Trophoblast cell (in vitro differentiated cells and primary cell): ENCODE measurements around the gene C6orf163.

Source experiments
- DNase-seq, 2 donors: peaks; one replicate each; pipeline ENCODE4 v3.0.0-alpha.2; 2016
- H2AFZ ChIP-seq: 2 replicates; pipeline ENCODE4 v1.6.1; 2013; ENCODE audit warnings: low read length, moderate library complexity, mild to moderate bottlenecking; ENCODE audit not compliant: insufficient read depth, poor library complexity
- H2AK5ac ChIP-seq: 2 replicates; pipeline ENCODE4 v1.6.1; 2013; ENCODE audit warnings: mild to moderate bottlenecking, low read length
- H2BK120ac ChIP-seq: 2 replicates; pipeline ENCODE4 v1.6.1; 2013; ENCODE audit warnings: low read length, mild to moderate bottlenecking, moderate library complexity; ENCODE audit not compliant: insufficient read depth, poor library complexity
- H2BK12ac ChIP-seq: 2 replicates; pipeline ENCODE4 v1.6.1; 2013; ENCODE audit warnings: mild to moderate bottlenecking, low read length, moderate library complexity
- H2BK5ac ChIP-seq: 2 replicates; pipeline ENCODE4 v1.6.1; 2013; ENCODE audit warnings: low read length, low read depth, moderate library complexity, mild to moderate bottlenecking; ENCODE audit not compliant: poor library complexity
- H3K14ac ChIP-seq: 2 replicates; pipeline ENCODE4 v1.6.1; 2013; ENCODE audit warnings: mild to moderate bottlenecking, low read length
- H3K18ac ChIP-seq: 2 replicates; pipeline ENCODE4 v1.6.1; 2013; ENCODE audit warnings: mild to moderate bottlenecking, low read length
- H3K23ac ChIP-seq: 2 replicates; pipeline ENCODE4 v1.6.1; 2013; ENCODE audit warnings: low read length
- H3K27ac ChIP-seq: 2 replicates; pipeline ENCODE4 v1.5.1; 2013; ENCODE audit warnings: low read depth, mild to moderate bottlenecking, inconsistent platforms, low read length, moderate library complexity
- H3K27me3 ChIP-seq: 2 replicates; pipeline ENCODE4 v1.6.1; 2013; ENCODE audit warnings: inconsistent platforms, mild to moderate bottlenecking, low read length, moderate library complexity; ENCODE audit not compliant: insufficient read depth
- H3K36me3 ChIP-seq, 2 experiments: 1 replicate in 1 of 2; 2 replicates in 1 of 2; pipeline ENCODE4 v1.6.1; 2013; ENCODE audit warnings: low read length in 2 of 2, mild to moderate bottlenecking in 2 of 2, moderate library complexity in 1 of 2; ENCODE audit not compliant: insufficient read depth in 2 of 2, control insufficient read depth in 1 of 2
- H3K4ac ChIP-seq: 2 replicates; pipeline ENCODE4 v1.6.1; 2013; ENCODE audit warnings: low read depth, mild to moderate bottlenecking, low read length, moderate library complexity
- H3K4me1 ChIP-seq, 2 experiments: 1 replicate in 1 of 2; 2 replicates in 1 of 2; pipeline ENCODE4 v1.6.1; 2013; ENCODE audit warnings: low read length in 2 of 2, mild to moderate bottlenecking in 2 of 2, moderate library complexity in 1 of 2; ENCODE audit not compliant: insufficient read depth in 2 of 2, control insufficient read depth in 1 of 2
- H3K4me2 ChIP-seq: 2 replicates; pipeline ENCODE4 v1.6.1; 2013; ENCODE audit warnings: inconsistent platforms, mild to moderate bottlenecking, low read length, moderate library complexity
- H3K4me3 ChIP-seq: 2 replicates; pipeline ENCODE4 v1.5.1; 2013; ENCODE audit warnings: mild to moderate bottlenecking, low read depth, low read length, inconsistent platforms
- H3K79me1 ChIP-seq: one replicate; pipeline ENCODE4 v1.6.1; 2013; ENCODE audit warnings: low read length
- H3K79me2 ChIP-seq: 2 replicates; pipeline ENCODE4 v1.6.1; 2013; ENCODE audit warnings: low read length, mild to moderate bottlenecking; ENCODE audit not compliant: control insufficient read depth, insufficient read depth, poor library complexity
- H3K9ac ChIP-seq: 2 replicates; pipeline ENCODE4 v1.6.1; 2013; ENCODE audit warnings: mild to moderate bottlenecking, low read length
- H3K9me3 ChIP-seq: 2 replicates; pipeline ENCODE4 v1.6.1; 2013; ENCODE audit warnings: low read depth, mild to moderate bottlenecking, control low read depth, inconsistent platforms, low read length; ENCODE audit not compliant: insufficient read depth
- H4K12ac ChIP-seq: 2 replicates; pipeline ENCODE4 v1.6.1; 2013; ENCODE audit warnings: low read depth, mild to moderate bottlenecking, low read length, moderate library complexity
- H4K8ac ChIP-seq: 2 replicates; pipeline ENCODE4 v1.6.1; 2013; ENCODE audit warnings: low read depth, mild to moderate bottlenecking, low read length, moderate library complexity
- H4K91ac ChIP-seq: one replicate; pipeline ENCODE4 v1.6.1; 2013; ENCODE audit warnings: low read depth, mild to moderate bottlenecking, low read length, moderate library complexity
- WGBS: extraction: QIAGEN DNeasy Blood & Tissue Kit; methylation state at CpG from one replicate; pipeline ENCODE4 v1.1.7; 2013; ENCODE audit warnings: missing lambda C conversion rate; ENCODE audit not compliant: insufficient read length, insufficient coverage; ENCODE audit errors: extremely low coverage; 5-methylcytosine and 5-hydroxymethylcytosine counted together

C6orf163 gene

GRCh38 chr6:87384449-87384848 is 39.8 kb downstream of the C6orf163 start:
- no peak for DNase-seq
- Histone ChIP-seq H3K4me1 (no peaks in the 10 kb centered on the region), H2AK5ac (no peak overlapping the region), H3K4me2 (no peak overlapping the region), H3K79me1 (no peaks in the 10 kb centered on the region), H2BK12ac (no peak overlapping the region), H3K79me2 (no peaks in the 10 kb centered on the region), H3K14ac (no peak overlapping the region), H3K23ac (no peak overlapping the region), H4K12ac (no peak overlapping the region), H3K4ac (no peak overlapping the region), H4K91ac (no peak overlapping the region), H3K4me3 (no peak overlapping the region), H3K9me3 (no peaks in the 10 kb centered on the region), H3K9ac (no peak overlapping the region), H3K36me3 (peaks cover 0 to 1% of the 10 kb centered on the region in 2 experiments), H2BK120ac (no peak overlapping the region), H3K18ac (no peak overlapping the region), H2BK5ac (no peak overlapping the region), H3K27ac (no peak overlapping the region), H3K27me3 (no peaks in the 10 kb centered on the region), H4K8ac (no peak overlapping the region), H2AFZ (no peak overlapping the region)
- WGBS: no CpG with 5 or more reads among the region's 3 CpGs

GRCh38 chr6:87391334-87391733 is 46.7 kb downstream of the C6orf163 start:
- H3K36me3 ChIP-seq: no peaks in the 10 kb centered on the region
- no CpG with 5 or more reads among the region's 3 CpGs for WGBS

GRCh38 chr6:87393026-87393622 is 48.5 kb downstream of the C6orf163 start:
- no peak overlapping the region for H2AFZ ChIP-seq
- H4K12ac ChIP-seq: no peak overlapping the region
- no peak overlapping the region for H3K27ac ChIP-seq
- DNase-seq: peak; percentile 23 to 82
- no peak overlapping the region for H3K4me3 ChIP-seq
- no peak overlapping the region for H2BK12ac ChIP-seq
- no peak overlapping the region for H2BK5ac ChIP-seq
- H3K4me2 ChIP-seq: no peak overlapping the region
- H3K27me3 ChIP-seq: no peaks in the 10 kb centered on the region
- no peak overlapping the region for H2AK5ac ChIP-seq
- H3K4ac ChIP-seq: no peak overlapping the region
- H3K23ac ChIP-seq: no peak overlapping the region
- no peaks in the 10 kb centered on the region for H3K9me3 ChIP-seq
- no peak overlapping the region for H3K18ac ChIP-seq
- no peak overlapping the region for H3K9ac ChIP-seq
- H4K8ac ChIP-seq: no peak overlapping the region
- H3K4me1 ChIP-seq: no peaks in the 10 kb centered on the region
- no peaks in the 10 kb centered on the region for H3K79me2 ChIP-seq
- H4K91ac ChIP-seq: no peak overlapping the region
- no peaks in the 10 kb centered on the region for H3K79me1 ChIP-seq
- H3K36me3 ChIP-seq: no peaks in the 10 kb centered on the region
- H2BK120ac ChIP-seq: no peak overlapping the region
- WGBS: no CpG with 5 or more reads among the region's 2 CpGs
- H3K14ac ChIP-seq: no peak overlapping the region

More at GRCh38 chr6:87391334-87391733, 46.7 kb downstream of the C6orf163 start:
- H3K4me3 ChIP-seq: no peak overlapping the region
- H3K14ac ChIP-seq: no peak overlapping the region
- no peak overlapping the region for H4K8ac ChIP-seq
- H4K12ac ChIP-seq: no peak overlapping the region
- H3K79me1 ChIP-seq: no peaks in the 10 kb centered on the region
- H3K9ac ChIP-seq: no peak overlapping the region
- H3K4me2 ChIP-seq: no peak overlapping the region
- peak; percentile 25 to 71 for DNase-seq
- no peak overlapping the region for H2BK12ac ChIP-seq
- no peaks in the 10 kb centered on the region for H3K79me2 ChIP-seq
- no peaks in the 10 kb centered on the region for H3K9me3 ChIP-seq
- no peaks in the 10 kb centered on the region for H3K4me1 ChIP-seq
- H3K27me3 ChIP-seq: no peaks in the 10 kb centered on the region
- H3K18ac ChIP-seq: no peak overlapping the region
- H3K23ac ChIP-seq: no peak overlapping the region
- H2AFZ ChIP-seq: no peak overlapping the region
- no peak overlapping the region for H3K27ac ChIP-seq
- H4K91ac ChIP-seq: no peak overlapping the region
- H2BK5ac ChIP-seq: no peak overlapping the region
- no peak overlapping the region for H3K4ac ChIP-seq
- no peak overlapping the region for H2AK5ac ChIP-seq
- H2BK120ac ChIP-seq: no peak overlapping the region

GRCh38 chr6:87395431-87395830 is 50.8 kb downstream of the C6orf163 start:
- no peak for DNase-seq
- no peak overlapping the region for H3K18ac ChIP-seq
- H2BK120ac ChIP-seq: no peak overlapping the region
- no peak overlapping the region for H3K23ac ChIP-seq
- H4K8ac ChIP-seq: no peak overlapping the region
- no peak overlapping the region for H3K4ac ChIP-seq
- no peak overlapping the region for H3K14ac ChIP-seq
- H3K4me1 ChIP-seq: no peaks in the 10 kb centered on the region
- H3K27me3 ChIP-seq: no peaks in the 10 kb centered on the region
- H4K12ac ChIP-seq: no peak overlapping the region
- no peak overlapping the region for H2BK5ac ChIP-seq
- H3K9me3 ChIP-seq: no peaks in the 10 kb centered on the region
- no peak overlapping the region for H3K27ac ChIP-seq
- no peak overlapping the region for H2AFZ ChIP-seq
- H2AK5ac ChIP-seq: no peak overlapping the region
- no peaks in the 10 kb centered on the region for H3K79me2 ChIP-seq
- no CpG with 5 or more reads among the region's 2 CpGs for WGBS
- H3K36me3 ChIP-seq: no peaks in the 10 kb centered on the region
- no peak overlapping the region for H3K4me2 ChIP-seq
- H3K79me1 ChIP-seq: no peaks in the 10 kb centered on the region
- no peak overlapping the region for H3K9ac ChIP-seq
- H4K91ac ChIP-seq: no peak overlapping the region
- H2BK12ac ChIP-seq: no peak overlapping the region
- H3K4me3 ChIP-seq: no peak overlapping the region
